OCI-LY1 (cell line): ENCODE measurements around the gene MAN1B1.

Experiments
- CTCF ChIP-seq: fragments of 200-600 bp; sonication (generic), shearing (Covaris generic); IDR thresholded peaks from 2 replicates; pipeline ENCODE4 v1.5.1; 2017; ENCODE audit warnings: mild to moderate bottlenecking, antibody characterized with exemption, low read length, moderate library complexity, mixed read lengths
- EZH2 ChIP-seq: fragments of 200-600 bp; sonication (generic), shearing (Covaris generic); IDR thresholded peaks from 2 replicates; pipeline ENCODE4 v1.8.0; 2017; ENCODE audit warnings: borderline replicate concordance, mixed run types, mild to moderate bottlenecking, antibody characterized with exemption, low read length, moderate library complexity, mixed read lengths

- TF ChIP-seq CTCF = no peak
- no peak for TF ChIP-seq EZH2
These were observed 59.1 kb downstream of the MAN1B1 start for GRCh38 chr9:137145731-137146526.
